Keratinocyte (primary cell): ENCODE data around the gene HTR3E.

Experiments used
- CTCF ChIP-seq, 3 experiments: IDR thresholded peaks in 1 of 3; conservative IDR thresholded peaks in 1 of 3; optimal IDR thresholded peaks in 1 of 3; 2 replicates in 2 of 3; 3 replicates in 1 of 3; pipeline versions ENCODE3 to v1.5.1; 2011; ENCODE audit warnings: low read length in 3 of 3, mild to moderate bottlenecking in 3 of 3, moderate library complexity in 2 of 3, control low read depth in 1 of 3, inconsistent platforms in 1 of 3; ENCODE audit not compliant: insufficient read depth in 2 of 3; ENCODE audit errors: extremely low read depth in 1 of 3
- EZH2 ChIP-seq: IDR thresholded peaks from one replicate; pipeline ENCODE4 v1.6.1; 2012; ENCODE audit warnings: inconsistent platforms, mild to moderate bottlenecking, low read length, moderate library complexity

GRCh38 chr3:184067573-184068055 is 29.2 kb upstream of the HTR3E start:
- no peak for TF ChIP-seq CTCF (optimal IDR thresholded peaks at IDR 0.05 in 1 of 3, IDR thresholded peaks at IDR 0.05 in 1 of 3, conservative IDR thresholded peaks at IDR 0.05 in 1 of 3; ENCODE audit: extremely low read depth in 1 of 3, insufficient read depth in 2 of 3, low read length in 3 of 3)
- no peak for TF ChIP-seq EZH2
